Lower leg skin (tissue), 4 donors: Measurements from ENCODE around the gene RGS11. TPM values are rescaled to one million over a fixed set of nuclear protein-coding genes. Genes with fewer than 3 reads are reported as not detected.

Source experiments
- DNase-seq, 2 donors: peaks; one replicate each; pipeline ENCODE4 v3.0.0-alpha.2; 2019; ENCODE audit warnings: low spot score in 2 of 2
- H3K4me3 ChIP-seq: fragments of 200-600 bp; sonication (generic); 2 replicates; pipeline ENCODE4 v1.5.1; 2017; ENCODE audit warnings: mild to moderate bottlenecking, low read depth; ENCODE audit not compliant: poor library complexity, severe bottlenecking
- CTCF ChIP-seq, 3 donors: fragments of 450-650 bp; IDR thresholded peaks; one replicate each; pipeline ENCODE4 v1.5.1; 2016; ENCODE audit warnings: antibody characterized with exemption in 3 of 3, mild to moderate bottlenecking in 3 of 3, moderate library complexity in 2 of 3
- POLR2A ChIP-seq, 2 donors: fragments of 450-650 bp; IDR thresholded peaks; one replicate each; pipeline ENCODE4 v1.6.1; 2016 to 2017; ENCODE audit warnings: antibody characterized with exemption in 2 of 2, mild to moderate bottlenecking in 1 of 2, moderate library complexity in 1 of 2
- WGBS, 2 donors: methylation state at CpG; one replicate each; pipeline ENCODE4 v1.1.5; 2018; 5-methylcytosine and 5-hydroxymethylcytosine counted together
- intact Hi-C: fragments of 100-400 bp; cut with DNase I; formaldehyde crosslinking; loops from one replicate; pipeline ENCODE4 v1.15.0; 2023; ENCODE audit warnings: low total_unique reads
- total RNA-seq, 4 donors: library from RNA; depleted of rRNA; stranded (reverse); fragments of >200 nt; gene quantifications; one replicate each; pipeline ENCODE4 v1.1.0, GENCODE V29; 2016

RGS11 gene
- total RNA-seq, 4 donors from 2014 or later = 0.08 to 2.7 (median 1.6) TPM

GRCh38 chr16:311725-312124 is 36.0 kb upstream of the RGS11 start:
- no peak overlapping the region for H3K4me3 ChIP-seq
- DNase-seq = no peak
- intact Hi-C loops = no loop called here
- no peak for TF ChIP-seq CTCF (IDR thresholded peaks at IDR 0.05)
- TF ChIP-seq POLR2A (IDR thresholded peaks at IDR 0.05) = no peak
- 94 to 97% methylated on average over 15 of the region's 15 CpGs for WGBS, 2 donors

- 78 to 85% methylated on average over 7 of the region's 7 CpGs for WGBS, 2 donors
- no peak overlapping the region for H3K4me3 ChIP-seq
- no peak for TF ChIP-seq POLR2A (IDR thresholded peaks at IDR 0.05)
- TF ChIP-seq CTCF (IDR thresholded peaks at IDR 0.05) = no peak
- no peak for DNase-seq
- intact Hi-C loops = no loop called here
Observed at GRCh38 chr16:309476-309875, 33.7 kb upstream of the RGS11 start.

GRCh38 chr16:307691-308312 is 32.1 kb upstream of the RGS11 start:
- H3K4me3 ChIP-seq = no peak overlapping the region
- WGBS, 2 donors = 90 to 94% methylated on average over 21 of the region's 21 CpGs
- intact Hi-C loops = no loop called here
- TF ChIP-seq CTCF (IDR thresholded peaks at IDR 0.05) (no peak), POLR2A (IDR thresholded peaks at IDR 0.05) (no peak)
- DNase-seq = no peak

GRCh38 chr16:306911-307370 is 31.2 kb upstream of the RGS11 start:
- 66 to 77% methylated on average over 17 of the region's 17 CpGs for WGBS, 2 donors
- intact Hi-C loops = no loop called here
- H3K4me3 ChIP-seq = no peak overlapping the region
- no peak for DNase-seq
- TF ChIP-seq POLR2A (IDR thresholded peaks at IDR 0.05) = no peak
- TF ChIP-seq CTCF (IDR thresholded peaks at IDR 0.05) = no peak

GRCh38 chr16:305916-306626 is 30.3 kb upstream of the RGS11 start:
- intact Hi-C loops = no loop called here
- DNase-seq = no peak
- TF ChIP-seq CTCF (IDR thresholded peaks at IDR 0.05) (no peak), POLR2A (IDR thresholded peaks at IDR 0.05) (no peak)
- 56 to 58% methylated on average over 19 of the region's 19 CpGs for WGBS, 2 donors
- H3K4me3 ChIP-seq = no peak overlapping the region
